Inflammatory macrophage (primary cell): ENCODE results near the gene PARP14.
A peak's percentile ranks its signal among the peaks of the same experiment; 100 is the strongest.
"Not testable (repeated sequence)": the region's sequence is repeated elsewhere in the genome, so short reads cannot be mapped to it uniquely, and the experiment has no call there.

Experiments
- DNase-seq, 2 donors: peaks; one replicate each; pipeline ENCODE4 v3.0.0-alpha.2; 2020 to 2022

The PARP14 gene

GRCh38 chr3:122727294-122727693, 46.7 kb downstream of the PARP14 start:
- DNase-seq = peak; percentile 7 to 15

GRCh38 chr3:122727766-122728165, 47.1 kb downstream of the PARP14 start:
- DNase-seq = no peak

GRCh38 chr3:122728186-122728585, 47.5 kb downstream of the PARP14 start:
- no peak for DNase-seq

GRCh38 chr3:122728756-122729514, 48.3 kb downstream of the PARP14 start:
- no peak for DNase-seq

- no peak for DNase-seq
Measured at GRCh38 chr3:122730240-122730639, 49.6 kb downstream of the PARP14 start.

- not testable (repeated sequence) for DNase-seq
Measured at GRCh38 chr3:122732682-122733525, 52.3 kb downstream of the PARP14 start.

GRCh38 chr3:122739172-122739571, 58.5 kb downstream of the PARP14 start:
- DNase-seq = no peak

- no peak for DNase-seq
Measured at GRCh38 chr3:122742234-122742633, 61.6 kb downstream of the PARP14 start.

GRCh38 chr3:122743581-122744120, 63.0 kb downstream of the PARP14 start:
- no peak for DNase-seq

- peak; percentile 58 to 67 for DNase-seq
Measured at GRCh38 chr3:122745369-122746021, 64.9 kb downstream of the PARP14 start.

- DNase-seq = not testable (repeated sequence)
Measured at GRCh38 chr3:122747295-122747694, 66.7 kb downstream of the PARP14 start.

- DNase-seq = no peak
Measured at GRCh38 chr3:122748347-122748746, 67.7 kb downstream of the PARP14 start.

- DNase-seq = peak; percentile 67 to 69
Measured at GRCh38 chr3:122754929-122755328, 74.3 kb downstream of the PARP14 start.

- DNase-seq = no peak
Measured at GRCh38 chr3:122755491-122755890, 74.9 kb downstream of the PARP14 start.

GRCh38 chr3:122758877-122759560, 78.4 kb downstream of the PARP14 start:
- DNase-seq = peak; percentile 72 to 84

- DNase-seq = peak in 1 of 2 donors; percentile 27
Measured at GRCh38 chr3:122760453-122761271, 80.0 kb downstream of the PARP14 start.

- DNase-seq = no peak
Measured at GRCh38 chr3:122766430-122766829, 85.8 kb downstream of the PARP14 start.

GRCh38 chr3:122767540-122768372, 87.1 kb downstream of the PARP14 start:
- peak; percentile 87 to 92 for DNase-seq

- DNase-seq = peak; percentile 51 to 55
Measured at GRCh38 chr3:122770521-122771202, 90.0 kb downstream of the PARP14 start.

- no peak for DNase-seq
Measured at GRCh38 chr3:122772827-122773226, 92.2 kb downstream of the PARP14 start.
